ENCODE data around the gene PRDM5. TPM values are rescaled to one million over a fixed set of nuclear protein-coding genes. Genes with fewer than 3 reads are reported as not detected.

The PRDM5 gene
- polyA plus RNA-seq, 1 donor (not counting 4 experiments of a cell fraction or from before 2014, with no cell fraction given) = 3.6 TPM

DNA sequence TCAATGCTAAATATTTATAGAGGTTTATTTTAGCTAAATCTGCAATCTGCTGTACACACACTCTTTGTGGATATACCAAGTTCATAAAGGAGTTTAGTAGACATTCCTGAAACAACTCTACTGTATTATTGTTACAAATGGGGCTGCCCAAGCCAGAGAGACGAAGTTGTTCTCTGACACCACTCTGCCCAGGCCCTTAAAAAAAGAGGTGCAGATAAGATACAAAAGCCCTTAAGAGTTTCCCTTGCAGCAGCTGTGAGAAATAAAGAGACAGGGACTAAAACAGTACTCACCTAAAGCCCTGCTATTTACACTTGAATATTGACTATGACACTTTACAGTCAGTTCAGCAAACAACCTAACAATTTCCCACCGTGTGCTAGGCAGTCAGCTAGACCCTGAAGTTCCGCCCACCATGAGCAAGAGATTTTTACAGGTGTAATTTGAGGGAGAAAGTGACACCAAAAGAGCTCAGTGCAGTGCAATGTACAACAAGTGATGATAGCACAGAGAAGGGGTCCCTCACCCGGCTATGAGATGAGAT, 191.7 kb downstream of the PRDM5 start:
- no peaks in the 10 kb centered on the region for H3K27me3 ChIP-seq (ENCODE audit: control insufficient read depth, extremely low read depth, insufficient read depth, low read length)
- TF ChIP-seq EZH2 (IDR thresholded peaks at IDR 0.05; ENCODE audit: low read length) (no peak), CTCF (optimal IDR thresholded peaks at IDR 0.05 in 1 of 3, IDR thresholded peaks at IDR 0.05 in 1 of 3, conservative IDR thresholded peaks at IDR 0.05 in 1 of 3; ENCODE audit: extremely low read depth in 1 of 3, insufficient read depth in 2 of 3, low read length in 3 of 3) (no peak)
- no peaks in the 10 kb centered on the region for H3K9me3 ChIP-seq (ENCODE audit: control insufficient read depth, low read depth, low read length)
- no peaks in the 10 kb centered on the region for H3K4me1 ChIP-seq (ENCODE audit: control insufficient read depth, extremely low read depth, insufficient read depth, low read length)
- H3K36me3 ChIP-seq (ENCODE audit: control insufficient read depth in 2 of 2, extremely low read depth in 1 of 2, insufficient read depth in 2 of 2, low read length in 2 of 2) = no peaks in the 10 kb centered on the region
- no peaks in the 10 kb centered on the region for H3K9me1 ChIP-seq (ENCODE audit: control insufficient read depth, extremely low read depth, insufficient read depth, low read length)
- H3K27ac ChIP-seq (ENCODE audit: control insufficient read depth, insufficient read depth, low read length) = no peak overlapping the region
- H2AFZ ChIP-seq (ENCODE audit: control insufficient read depth, low read length) = no peak overlapping the region
- no peak overlapping the region for H3K4me3 ChIP-seq (ENCODE audit: control insufficient read depth in 2 of 3, extremely low read depth in 1 of 3, insufficient read depth in 2 of 3, low read depth in 1 of 3, low read length in 3 of 3)
- no peaks in the 10 kb centered on the region for H4K20me1 ChIP-seq (ENCODE audit: control insufficient read depth, extremely low read depth, insufficient read depth, low read length)
- H3K79me2 ChIP-seq (ENCODE audit: control insufficient read depth, insufficient read depth, low read length) = no peaks in the 10 kb centered on the region
- FAIRE-seq (no peak), DNase-seq (ENCODE audit: low read depth, low spot score) (no peak)
- dilution Hi-C loops (cut with MboI; ENCODE audit: extremely low pct_ligation_motif_present, low sequenced_read_pairs) = no loop called here
- no peak overlapping the region for H3K4me2 ChIP-seq (ENCODE audit: control insufficient read depth, extremely low read depth, insufficient read depth, low read depth, low read length)
- H3K9ac ChIP-seq (ENCODE audit: control insufficient read depth, extremely low read depth, insufficient read depth, low read length) = no peak overlapping the region

- dilution Hi-C loops (cut with MboI; ENCODE audit: extremely low pct_ligation_motif_present, low sequenced_read_pairs) = no loop called here
- H2AFZ ChIP-seq (ENCODE audit: control insufficient read depth, low read length) = no peak overlapping the region
- no peak overlapping the region for H3K9ac ChIP-seq (ENCODE audit: control insufficient read depth, extremely low read depth, insufficient read depth, low read length)
- no peaks in the 10 kb centered on the region for H3K9me3 ChIP-seq (ENCODE audit: control insufficient read depth, low read depth, low read length)
- no peaks in the 10 kb centered on the region for H3K4me1 ChIP-seq (ENCODE audit: control insufficient read depth, extremely low read depth, insufficient read depth, low read length)
- no peak for TF ChIP-seq EZH2 (IDR thresholded peaks at IDR 0.05; ENCODE audit: low read length)
- TF ChIP-seq CTCF (optimal IDR thresholded peaks at IDR 0.05 in 1 of 3, IDR thresholded peaks at IDR 0.05 in 1 of 3, conservative IDR thresholded peaks at IDR 0.05 in 1 of 3; ENCODE audit: extremely low read depth in 1 of 3, insufficient read depth in 2 of 3, low read length in 3 of 3) = no peak
- H3K36me3 ChIP-seq (ENCODE audit: control insufficient read depth in 2 of 2, extremely low read depth in 1 of 2, insufficient read depth in 2 of 2, low read length in 2 of 2) = no peaks in the 10 kb centered on the region
- H4K20me1 ChIP-seq (ENCODE audit: control insufficient read depth, extremely low read depth, insufficient read depth, low read length) = no peaks in the 10 kb centered on the region
- DNase-seq (ENCODE audit: low read depth, low spot score) (no peak), FAIRE-seq (no peak)
- H3K4me3 ChIP-seq (ENCODE audit: control insufficient read depth in 2 of 3, extremely low read depth in 1 of 3, insufficient read depth in 2 of 3, low read depth in 1 of 3, low read length in 3 of 3) = no peak overlapping the region
- H3K79me2 ChIP-seq (ENCODE audit: control insufficient read depth, insufficient read depth, low read length) = no peaks in the 10 kb centered on the region
- no peaks in the 10 kb centered on the region for H3K9me1 ChIP-seq (ENCODE audit: control insufficient read depth, extremely low read depth, insufficient read depth, low read length)
- H3K27ac ChIP-seq (ENCODE audit: control insufficient read depth, insufficient read depth, low read length) = no peak overlapping the region
- no peaks in the 10 kb centered on the region for H3K27me3 ChIP-seq (ENCODE audit: control insufficient read depth, extremely low read depth, insufficient read depth, low read length)
- H3K4me2 ChIP-seq (ENCODE audit: control insufficient read depth, extremely low read depth, insufficient read depth, low read depth, low read length) = no peak overlapping the region
Observed at GRCh38 chr4:120728892-120729675, 193.4 kb downstream of the PRDM5 start.

All from keratinocyte (primary cell).